Right lobe of liver (tissue), 6 donors: ENCODE measurements around the gene HDAC4. TPM values are rescaled to one million over a fixed set of nuclear protein-coding genes. Genes with fewer than 3 reads are reported as not detected.
A peak's percentile ranks its signal among the peaks of the same experiment; 100 is the strongest.

ENCODE experiments used
- ATAC-seq, 4 donors: fragments of 200-7000 bp; cut with Tn5 transposase; one replicate each; pipeline ENCODE4 v1.9.1; 2020; ENCODE audit warnings: mild to moderate bottlenecking in 4 of 4, moderate library complexity in 4 of 4
- DNase-seq, 3 donors: peaks; one replicate each; pipeline ENCODE4 v3.0.0-alpha.2; 2020
- H3K27ac ChIP-seq, 3 donors: fragments of 200-600 bp; one replicate each; pipeline ENCODE4 v1.8.0; 2022
- H3K27me3 ChIP-seq, 2 donors: fragments of 200-600 bp; one replicate each; pipeline ENCODE4 v1.8.0; 2022
- H3K36me3 ChIP-seq, 4 donors: fragments of 200-600 bp; sonication (generic) in 1 of 4; one replicate each; pipeline versions ENCODE4 v1.5.1 to v1.8.0; 2017 to 2022; ENCODE audit warnings: control low read depth in 1 of 4
- H3K4me1 ChIP-seq, 4 donors: fragments of 200-600 bp; sonication (generic) in 1 of 4; one replicate each; pipeline versions ENCODE4 v1.5.1 to v1.8.0; 2017 to 2022; ENCODE audit warnings: control low read depth in 1 of 4
- H3K4me3 ChIP-seq, 3 donors: fragments of 200-600 bp; one replicate each; pipeline ENCODE4 v1.8.0; 2022
- H3K9me3 ChIP-seq, 4 donors: fragments of 200-600 bp; sonication (generic) in 1 of 4; one replicate each; pipeline versions ENCODE4 v1.5.1 to v1.8.0; 2017 to 2022; ENCODE audit warnings: control low read depth in 1 of 4
- CTCF ChIP-seq, 4 donors: fragments of 200-600 bp in 3 of 4; fragments of 450-650 bp in 1 of 4; IDR thresholded peaks; one replicate each; pipeline versions ENCODE4 v1.5.1 to v1.8.0; 2016 to 2022; ENCODE audit warnings: antibody characterized with exemption in 4 of 4, mild to moderate bottlenecking in 2 of 4
- POLR2A ChIP-seq: fragments of 450-650 bp; IDR thresholded peaks from one replicate; pipeline ENCODE4 v1.6.1; 2017; ENCODE audit warnings: antibody characterized with exemption, mild to moderate bottlenecking
- WGBS: methylation state at CpG from one replicate; pipeline ENCODE4 v1.1.6; 2018; ENCODE audit warnings: low coverage, low lambda C conversion rate; ENCODE audit not compliant: insufficient coverage; ENCODE audit errors: missing lambda C conversion rate; 5-methylcytosine and 5-hydroxymethylcytosine counted together
- intact Hi-C, 2 donors: fragments of 100-400 bp; cut with DNase I; formaldehyde crosslinking; loops; one replicate each; pipeline versions ENCODE4 v1.11.2 to v1.14.1; 2022
- total RNA-seq, 6 experiments: library from RNA; depleted of rRNA in 2 of 6; stranded (reverse); fragments of >200 nt in 2 of 6; fragmentation: NEBNext Ultra II Directional in 3 of 6; extraction: Animal tissue kit (Norgen Biotek cat#: 25700) in 3 of 6; gene quantifications; one replicate each; pipeline versions ENCODE4 v1.1.0 to v1.2.4, GENCODE V29; 2016 to 2023
- donor health status: DM: no; HTN: yes; CAD: no.
- donor health status: DM: no; HTN: no; CAD: no.
- donor health status: DM: no; HTN: no; CAD: no.
- donor health status: DM: no; HTN: yes; CAD: no.
- donor health status: DM: no; HTN: yes; CAD: no.

Gene HDAC4
- total RNA-seq, 6 experiments from 2014 or later: 8.9 to 22.4 (median 14.7) TPM

GRCh38 chr2:239385096-239386000 is 15.5 kb downstream of the HDAC4 start:
- H3K27ac ChIP-seq: no peak overlapping the region
- no peaks in the 10 kb centered on the region for H3K27me3 ChIP-seq
- no peak for ATAC-seq
- intact Hi-C loops: no loop called here
- no peaks in the 10 kb centered on the region for H3K9me3 ChIP-seq
- no peak overlapping the region for H3K4me3 ChIP-seq
- 90% methylated on average over 7 of the region's 26 CpGs for WGBS
- DNase-seq: peak in 1 of 3 donors; percentile 38
- TF ChIP-seq POLR2A (no peak), CTCF (IDR thresholded peaks at IDR 0.05) (no peak)
- no peaks in the 10 kb centered on the region for H3K36me3 ChIP-seq
- no peaks in the 10 kb centered on the region for H3K4me1 ChIP-seq

- DNase-seq (peak in 2 of 3 donors; percentile 19 to 37), ATAC-seq (no peak)
- H3K36me3 ChIP-seq: no peaks in the 10 kb centered on the region
- no peak overlapping the region for H3K27ac ChIP-seq
- H3K9me3 ChIP-seq: no peaks in the 10 kb centered on the region
- TF ChIP-seq CTCF (IDR thresholded peaks at IDR 0.05) (no peak), POLR2A (no peak)
- intact Hi-C loops: no loop called here
- no peak overlapping the region for H3K4me3 ChIP-seq
- 95% methylated on average over 4 of the region's 17 CpGs for WGBS
- no peaks in the 10 kb centered on the region for H3K4me1 ChIP-seq
- H3K27me3 ChIP-seq: no peaks in the 10 kb centered on the region
These were observed 17.1 kb downstream of the HDAC4 start for GRCh38 chr2:239383759-239384156.

- no peaks in the 10 kb centered on the region for H3K4me1 ChIP-seq
- ATAC-seq: no peak
- DNase-seq: peak in 1 of 3 donors; percentile 36
These were observed 17.6 kb downstream of the HDAC4 start for GRCh38 chr2:239383036-239383758.

GRCh38 chr2:239382384-239382880 is 18.4 kb downstream of the HDAC4 start:
- Histone ChIP-seq H3K4me3 (no peak overlapping the region), H3K4me1 (no peaks in the 10 kb centered on the region), H3K27me3 (no peaks in the 10 kb centered on the region), H3K9me3 (no peaks in the 10 kb centered on the region), H3K27ac (no peak overlapping the region), H3K36me3 (peaks cover 0 to 3% (median 0%) of the 10 kb centered on the region in 4 donors)
- WGBS: 86% methylated on average over 4 of the region's 6 CpGs
- no peak for ATAC-seq
- peak in 1 of 3 donors; percentile 27 for DNase-seq
- intact Hi-C loops: no loop called here
- no peak for TF ChIP-seq POLR2A
- TF ChIP-seq CTCF (IDR thresholded peaks at IDR 0.05): no peak

More at GRCh38 chr2:239383036-239383758, 17.6 kb downstream of the HDAC4 start:
- TF ChIP-seq CTCF (IDR thresholded peaks at IDR 0.05) (no peak), POLR2A (no peak)
- no peak overlapping the region for H3K27ac ChIP-seq
- intact Hi-C loops: no loop called here
- no peaks in the 10 kb centered on the region for H3K27me3 ChIP-seq
- no peaks in the 10 kb centered on the region for H3K9me3 ChIP-seq
- no peak overlapping the region for H3K4me3 ChIP-seq
- H3K36me3 ChIP-seq: no peaks in the 10 kb centered on the region
- whole genome bisulfite sequencing: 84% methylated on average over 10 of the region's 24 CpGs
